Endothelial cell of umbilical vein (primary cell): Measurements from ENCODE around the gene ZSCAN25.

Experiments used
- CTCF ChIP-seq, 2 donors: IDR thresholded peaks; 1 replicate in 1 of 2; 2 replicates in 1 of 2; pipeline ENCODE4 v1.5.1; 2011; ENCODE audit warnings: low read length in 2 of 2, mild to moderate bottlenecking in 2 of 2, moderate library complexity in 2 of 2, control low read depth in 1 of 2, inconsistent platforms in 1 of 2, low read depth in 1 of 2; ENCODE audit not compliant: insufficient read depth in 1 of 2; ENCODE audit errors: extremely low read depth in 1 of 2
- EZH2 ChIP-seq: IDR thresholded peaks from 2 replicates; pipeline ENCODE4 v1.6.1; 2012; ENCODE audit warnings: borderline replicate concordance, low read depth, mild to moderate bottlenecking, moderate library complexity, low read length, inconsistent platforms; ENCODE audit not compliant: severe bottlenecking
- JUN ChIP-seq: IDR thresholded peaks from 2 replicates; pipeline ENCODE4 v1.6.1; 2011; ENCODE audit warnings: borderline replicate concordance, low read depth; ENCODE audit not compliant: insufficient read length, insufficient read depth

- TF ChIP-seq CTCF (IDR thresholded peaks at IDR 0.05; ENCODE audit: extremely low read depth in 1 of 2, insufficient read depth in 1 of 2, low read depth in 1 of 2, low read length in 2 of 2) = peak; percentile 40 to 68
- no peak for TF ChIP-seq JUN
- TF ChIP-seq EZH2 = peak; percentile 38
Measured at GRCh38 chr7:99579956-99580777, 36.6 kb upstream of the ZSCAN25 start.
